TTC549 (cell line): ENCODE results near the gene CD151.

ENCODE experiments used
- FAIRE-seq: peaks from 2 replicates; lab custom pipeline; 2012; peaks lifted over from hg19 to GRCh38; lab: Jason Lieb, UNC

The CD151 gene

GRCh38 chr11:843086-843734 is 10.5 kb downstream of the CD151 start:
- no peak for FAIRE-seq

DNA sequence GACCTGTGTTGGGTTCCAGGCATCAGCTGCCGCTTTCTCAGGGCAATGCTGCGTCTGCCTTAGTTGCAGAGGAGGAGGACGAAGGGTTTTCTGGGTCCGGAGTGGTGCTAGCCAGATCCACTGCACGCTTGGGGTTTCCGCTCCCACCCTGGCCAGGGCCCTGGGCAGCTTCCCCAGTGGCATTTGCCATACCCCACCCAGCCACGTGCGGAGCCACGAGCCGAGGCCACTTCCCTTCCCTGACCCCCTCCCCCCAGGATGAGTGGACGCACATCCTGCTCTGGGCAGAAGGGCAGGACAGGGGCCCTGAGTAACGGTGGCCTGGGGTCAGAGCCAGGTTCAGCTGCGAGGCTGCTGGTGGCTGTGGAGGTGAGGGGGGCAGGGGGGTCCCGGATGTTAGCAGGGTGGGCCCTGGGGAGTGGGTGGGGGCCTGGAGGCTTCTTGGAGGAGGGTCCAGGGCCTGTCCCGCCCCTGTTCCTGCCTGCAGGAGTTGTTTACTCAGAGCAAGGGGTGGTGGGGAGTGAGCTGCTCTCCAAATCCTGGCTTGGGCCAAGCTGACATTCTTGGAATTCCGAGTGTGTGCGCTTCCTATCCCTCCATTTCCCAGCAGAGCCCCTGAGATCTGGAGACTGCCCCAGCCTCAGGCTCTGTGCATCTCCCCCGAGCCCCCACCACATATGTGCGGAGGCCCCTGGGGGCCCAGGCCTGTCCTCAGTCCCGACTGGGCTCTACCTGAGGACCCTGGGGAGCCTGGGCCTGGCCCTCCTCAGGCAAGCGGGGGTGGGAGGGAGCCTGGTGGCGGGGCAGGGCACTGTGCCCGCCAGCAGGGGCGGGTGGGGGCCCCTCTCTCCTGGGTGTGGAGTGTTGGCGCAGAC is 11.3 kb downstream of the CD151 start:
- FAIRE-seq = no peak

DNA sequence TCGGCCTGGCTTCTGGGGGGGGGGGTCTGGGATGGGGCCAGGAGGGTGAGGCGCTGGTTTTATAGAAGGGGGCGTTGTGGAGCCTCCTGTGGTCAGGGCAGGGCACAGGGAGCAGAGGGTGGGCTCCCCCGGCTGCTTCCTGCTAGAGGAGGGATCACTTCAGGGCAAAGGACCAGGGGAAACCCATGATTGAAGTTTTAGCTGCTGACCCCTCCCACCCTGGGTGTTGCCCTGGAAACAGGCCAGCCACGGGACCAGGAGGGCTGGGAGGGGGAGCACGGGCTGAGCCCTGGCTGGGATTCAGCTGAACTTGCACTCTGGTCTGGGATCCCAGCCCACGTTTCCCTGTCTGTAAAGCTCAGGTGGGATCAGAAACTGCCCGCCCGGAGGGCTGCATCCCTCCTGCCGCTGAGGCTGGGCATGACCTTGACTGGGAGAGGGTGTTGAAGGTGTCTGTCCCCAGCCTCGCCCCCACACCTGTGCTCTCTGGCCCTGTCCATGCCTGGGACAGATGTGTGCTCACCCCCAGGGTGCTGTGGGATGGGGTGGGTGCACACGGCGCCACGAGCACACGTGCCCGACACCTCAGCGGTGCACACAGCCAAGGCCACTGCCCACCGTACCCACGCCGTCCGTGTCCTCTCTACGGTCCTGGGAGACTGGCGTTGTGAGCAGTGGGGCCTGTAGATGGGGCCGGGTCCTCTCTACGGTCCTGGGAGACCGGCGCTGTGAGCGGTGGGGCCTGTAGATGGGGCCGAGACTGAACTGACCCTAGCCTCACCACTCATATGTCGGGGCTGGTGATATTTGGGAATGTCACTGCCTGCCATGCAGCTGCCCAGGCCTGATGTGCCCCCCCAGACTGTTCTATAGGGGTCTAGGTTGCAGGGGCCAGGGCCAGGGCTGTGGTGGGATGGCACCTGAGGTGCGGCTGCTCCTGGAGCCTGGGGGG is 12.2 kb downstream of the CD151 start:
- no peak for FAIRE-seq

DNA sequence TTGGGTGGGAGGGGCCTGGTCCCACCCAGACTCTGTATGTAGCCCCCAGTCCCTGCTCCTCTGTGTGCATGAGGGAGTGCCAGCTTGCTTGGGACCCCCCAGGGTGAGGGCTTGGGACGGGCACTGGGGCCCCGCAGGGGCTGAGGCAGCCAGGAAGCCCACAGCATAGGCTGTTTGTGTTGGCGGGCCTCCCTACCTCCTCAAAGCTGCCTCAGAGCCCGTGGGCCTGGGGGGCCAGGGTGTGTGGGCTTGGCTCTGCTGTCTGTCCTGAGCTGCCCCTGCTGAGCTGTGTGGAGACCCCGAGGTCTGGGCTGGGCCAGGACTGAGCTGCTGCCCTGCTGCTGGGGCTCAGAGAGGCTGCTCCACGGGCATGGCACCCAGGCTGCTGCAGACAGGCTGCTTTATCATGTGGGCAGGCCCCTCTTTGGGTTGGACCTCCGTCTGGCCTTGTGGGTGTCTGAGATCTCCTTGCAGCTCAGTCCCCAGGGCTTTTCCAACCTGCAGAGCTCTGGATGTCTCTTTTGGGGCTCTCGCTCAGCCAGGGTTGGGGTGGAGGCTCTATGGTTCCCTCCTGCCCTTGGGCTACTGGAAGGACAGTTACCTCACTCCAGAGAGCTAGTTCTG is 13.2 kb downstream of the CD151 start:
- no peak for FAIRE-seq

DNA sequence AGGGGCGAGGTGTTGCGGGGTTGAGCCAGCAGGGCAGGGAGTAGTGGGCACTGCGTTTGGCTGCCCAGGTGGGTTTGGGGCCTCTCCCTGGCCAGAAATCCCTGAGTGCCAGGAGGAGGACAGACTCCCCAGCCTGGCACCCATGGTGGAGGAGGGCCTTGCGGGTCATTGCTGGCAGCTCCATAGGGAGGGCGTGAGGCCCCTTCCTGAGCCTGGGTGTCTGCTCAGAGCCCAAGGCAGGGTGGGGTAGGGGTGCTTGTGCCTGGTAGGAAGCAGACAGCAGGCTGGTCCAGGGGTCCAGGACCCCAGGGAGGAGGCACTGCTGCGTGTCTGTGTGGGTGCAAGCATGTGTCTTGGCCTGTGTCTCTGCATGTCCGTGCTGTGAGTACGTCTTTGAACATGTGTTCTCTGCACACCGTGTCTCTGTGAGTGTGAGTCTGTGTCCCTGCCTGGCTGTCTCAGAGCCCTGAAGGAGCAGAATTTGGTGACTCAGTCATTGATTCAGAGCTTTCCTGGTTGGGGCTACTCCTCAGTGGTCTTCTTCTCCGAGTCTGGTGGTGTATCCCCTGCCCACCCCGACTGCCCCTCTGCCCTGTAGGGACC is 13.8 kb downstream of the CD151 start:
- no peak for FAIRE-seq

- FAIRE-seq = no peak
Observed at GRCh38 chr11:847876-848275, 15.1 kb downstream of the CD151 start.

DNA sequence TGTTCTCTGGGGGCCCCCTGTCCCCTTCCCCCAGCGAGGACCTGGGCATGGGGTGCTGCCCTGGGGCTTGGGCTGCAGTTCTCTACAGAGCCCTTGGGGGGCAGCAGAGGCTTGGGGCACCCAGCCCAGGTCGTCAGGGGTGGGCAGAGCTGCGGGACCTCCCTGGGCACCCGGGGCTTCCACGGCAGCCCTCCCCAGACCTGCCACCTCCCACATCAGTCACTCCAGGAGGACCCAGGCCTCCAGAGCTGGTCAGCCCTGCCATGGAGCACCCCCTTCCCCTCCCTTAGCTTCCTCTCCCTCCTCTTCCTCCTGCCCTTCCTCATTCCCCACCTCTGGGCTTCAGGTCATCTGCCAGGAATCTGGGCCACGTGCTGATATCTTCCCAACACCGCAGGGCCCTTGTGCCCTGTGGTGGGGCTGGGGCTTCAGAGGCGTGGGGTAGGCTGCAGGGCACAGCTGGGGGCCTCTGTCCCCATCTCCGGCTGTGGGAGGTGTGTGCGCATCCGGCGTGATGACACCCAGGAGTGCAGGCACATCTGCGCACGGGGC is 15.7 kb downstream of the CD151 start:
- no peak for FAIRE-seq

GRCh38 chr11:849104-849824 is 16.5 kb downstream of the CD151 start:
- no peak for FAIRE-seq

DNA sequence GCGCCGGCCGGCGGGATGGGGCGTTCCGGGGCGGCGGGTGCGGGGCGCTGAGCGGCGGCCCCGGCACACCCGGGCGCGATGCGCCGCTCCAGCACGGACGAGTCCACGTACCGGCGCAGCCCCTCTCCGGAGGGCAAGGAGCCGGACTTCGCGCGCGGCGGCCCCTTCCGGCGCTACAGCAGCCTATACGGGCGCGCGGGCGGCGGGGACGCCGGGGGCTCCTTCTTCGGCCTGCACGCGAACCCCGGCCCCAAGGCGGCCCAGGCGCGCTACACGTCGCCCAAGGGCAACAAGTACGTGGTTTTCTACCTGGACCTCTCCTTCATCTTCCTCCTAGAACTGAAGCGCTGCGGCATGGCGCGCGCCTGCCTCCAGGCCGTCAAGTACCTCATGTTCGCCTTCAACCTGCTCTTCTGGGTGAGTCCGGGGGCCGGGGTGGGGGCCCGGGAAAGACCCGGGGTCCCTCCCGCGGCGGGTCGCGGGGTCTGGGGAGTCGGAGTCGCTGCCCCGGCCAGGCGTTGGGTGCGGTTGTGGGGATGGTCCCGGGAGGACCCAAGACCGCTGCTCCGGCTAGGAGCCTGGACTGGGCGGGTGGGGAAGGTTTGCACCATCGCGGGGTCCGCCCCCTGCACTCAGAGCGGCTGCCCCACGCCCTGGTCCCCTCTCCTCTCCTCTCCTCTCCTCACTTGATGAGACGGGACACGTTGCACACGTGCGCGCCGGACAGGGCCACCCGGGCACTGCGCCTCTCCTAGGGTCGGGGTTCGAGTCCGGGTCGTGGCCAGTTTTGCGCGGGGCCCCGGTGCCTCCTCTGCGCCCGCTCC is 17.4 kb downstream of the CD151 start:
- no peak for FAIRE-seq

- no peak for FAIRE-seq
Observed at GRCh38 chr11:850775-851763, 18.3 kb downstream of the CD151 start.

DNA sequence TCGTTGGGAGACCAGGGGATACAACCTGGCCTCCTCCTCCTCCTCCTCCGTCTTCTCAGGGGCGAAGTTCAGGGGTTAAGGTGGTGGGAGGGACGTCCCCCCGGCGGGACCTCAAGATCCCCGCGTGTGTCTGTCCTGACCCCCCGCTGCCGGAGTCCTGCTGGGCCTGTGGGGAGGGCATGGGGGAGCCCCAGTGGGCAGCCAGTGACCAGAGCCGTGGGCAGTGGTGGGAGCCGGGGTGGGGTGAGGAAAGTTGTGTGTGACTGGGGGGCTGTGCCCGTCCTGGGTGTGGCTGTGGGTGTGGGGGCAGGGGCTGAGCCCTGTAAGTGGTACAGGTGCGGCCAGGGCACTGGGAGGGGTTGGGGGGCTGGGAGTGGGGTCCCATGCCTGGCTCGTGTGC is 20.0 kb downstream of the CD151 start:
- FAIRE-seq = no peak

DNA sequence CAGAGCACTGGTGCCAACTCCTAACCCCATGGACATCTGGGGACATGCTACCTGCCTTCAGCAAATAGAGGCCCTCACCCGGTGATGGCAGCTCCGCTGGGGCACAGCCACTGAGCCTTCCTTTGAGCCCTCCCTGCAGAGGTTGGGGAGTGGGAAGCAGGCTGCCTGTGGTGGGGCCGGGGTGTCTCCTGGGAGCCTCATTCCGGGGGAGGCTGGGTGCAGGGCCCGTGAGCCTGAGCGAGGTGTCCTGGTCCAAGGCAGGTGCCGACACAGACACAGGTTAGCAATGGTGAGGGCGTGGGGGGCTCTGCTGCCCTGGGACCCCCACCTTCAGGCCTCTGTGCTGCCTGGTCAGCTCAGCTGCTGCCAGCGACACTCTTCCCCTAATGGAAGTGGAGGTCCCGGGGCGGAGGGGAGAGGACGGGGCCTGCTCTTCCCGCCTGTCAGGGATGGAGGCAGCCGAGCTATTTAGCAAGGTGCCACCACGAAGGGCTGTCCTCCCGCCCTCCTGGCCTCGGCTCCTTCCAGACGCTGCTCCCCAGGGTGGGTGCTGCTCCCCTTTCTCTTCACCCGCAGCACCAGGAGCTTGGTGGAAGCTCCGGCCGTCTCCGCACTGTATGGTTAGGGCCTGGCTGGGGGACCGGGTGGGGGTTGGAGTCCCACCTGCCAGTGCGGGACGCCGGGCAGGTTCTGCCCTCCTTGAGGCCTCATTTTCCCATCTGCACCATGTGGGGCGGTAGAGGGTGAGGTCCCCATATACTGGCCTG is 21.1 kb downstream of the CD151 start:
- no peak for FAIRE-seq

DNA sequence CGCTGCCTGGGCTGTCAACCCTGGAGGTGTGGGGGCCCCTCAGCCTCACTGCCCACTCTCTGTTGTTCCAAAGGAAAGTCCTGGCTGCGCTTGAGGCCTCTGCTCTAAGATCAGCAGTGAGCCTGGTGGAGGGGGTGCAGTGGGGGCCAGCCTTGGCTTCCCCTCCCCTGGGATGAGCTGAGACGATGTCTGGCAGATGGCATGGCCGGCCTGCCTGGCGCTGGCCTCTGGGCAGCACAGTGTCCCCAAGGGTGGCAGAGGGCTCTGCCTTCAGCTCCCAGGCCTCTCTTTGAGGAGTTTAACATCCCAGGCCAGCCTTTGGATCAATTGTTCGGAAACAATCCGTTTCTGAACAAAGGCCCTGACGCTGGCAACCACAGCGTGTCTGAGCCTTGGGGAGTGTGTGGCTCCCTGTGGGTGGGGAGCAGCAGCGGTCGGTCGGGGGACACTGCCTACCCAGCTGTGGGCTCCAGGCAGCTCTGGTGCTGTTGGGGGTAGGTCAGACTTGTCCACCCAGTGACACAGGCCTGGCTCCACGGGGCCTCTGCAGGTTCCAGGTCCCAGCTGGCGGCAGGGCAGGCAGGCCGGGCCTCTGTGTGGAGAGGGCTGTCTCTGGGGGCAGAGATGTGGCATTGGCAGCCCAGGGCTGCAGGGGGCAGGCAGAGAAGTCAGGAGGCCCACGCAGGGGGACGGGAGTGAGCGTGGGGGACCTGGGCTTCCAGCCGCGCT is 22.0 kb downstream of the CD151 start:
- no peak for FAIRE-seq

GRCh38 chr11:855330-855674 is 22.6 kb downstream of the CD151 start:
- no peak for FAIRE-seq

DNA sequence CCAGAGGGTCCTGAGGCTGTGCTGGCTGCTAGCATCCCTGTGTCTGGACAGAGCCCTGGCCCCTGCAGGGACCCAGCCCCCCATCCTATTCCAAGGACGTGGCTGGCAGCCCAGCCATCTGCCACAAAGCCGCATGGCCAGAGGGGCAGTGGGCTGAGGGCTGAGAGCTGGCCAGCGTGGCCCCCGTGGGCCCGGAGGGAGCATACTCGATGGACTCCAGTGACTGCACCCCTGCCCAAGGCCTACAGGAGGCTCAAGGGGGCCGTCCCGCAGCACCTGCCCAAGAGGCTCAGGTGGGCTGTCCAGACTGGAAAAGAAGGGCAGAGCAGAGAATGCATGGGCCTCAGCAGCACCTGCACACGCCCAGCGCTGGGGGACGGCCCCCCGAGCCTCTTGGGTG is 23.0 kb downstream of the CD151 start:
- FAIRE-seq = no peak

GRCh38 chr11:856397-856796 is 23.6 kb downstream of the CD151 start:
- no peak for FAIRE-seq

DNA sequence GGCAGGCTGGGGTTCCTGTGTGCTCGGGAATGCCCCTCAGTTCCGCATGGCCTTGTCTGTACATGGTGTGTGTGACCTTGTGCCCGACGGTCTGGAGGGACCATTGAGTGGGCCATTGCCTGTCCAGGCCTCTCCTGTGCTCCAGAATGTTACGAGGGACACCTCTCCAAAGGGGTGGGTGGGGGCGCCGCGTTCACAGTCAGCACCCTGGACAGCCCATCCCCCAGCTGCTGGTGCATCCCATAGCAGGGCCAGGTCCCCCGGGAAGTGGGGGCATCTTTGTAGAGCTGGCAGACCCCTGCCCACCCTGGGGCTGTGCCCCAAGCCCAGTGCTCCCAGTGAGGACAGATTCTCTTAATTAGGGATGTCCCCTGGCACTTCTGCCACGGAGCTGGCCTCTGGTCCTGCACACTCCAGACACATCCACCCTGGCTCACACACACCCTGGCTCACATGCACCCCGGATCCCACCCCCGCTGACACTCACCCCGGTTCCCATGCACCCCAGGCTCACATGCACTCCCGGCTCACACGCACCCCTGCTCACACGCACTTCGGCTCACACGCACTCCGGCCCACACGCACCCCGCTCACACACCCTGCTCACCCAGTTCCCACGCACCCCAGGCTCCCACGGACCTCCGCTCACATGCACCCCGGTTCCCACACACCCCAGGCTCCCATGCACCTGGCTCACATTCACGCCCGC is 25.5 kb downstream of the CD151 start:
- FAIRE-seq = no peak
